Eye (tissue), 1 donor: ENCODE results near the gene UBE2E3.
"Not testable (repeated sequence)": the region's sequence is repeated elsewhere in the genome, so short reads cannot be mapped to it uniquely, and the experiment has no call there.

Experiments
- DNase-seq: peaks from one replicate; pipeline ENCODE4 v3.0.0-alpha.2; 2015

The UBE2E3 gene

GRCh38 chr2:181037922-181038321 lies 57.5 kb downstream of the UBE2E3 start:
- no peak for DNase-seq

- DNase-seq: no peak
These were observed 58.4 kb downstream of the UBE2E3 start for GRCh38 chr2:181038796-181039195.

- not testable (repeated sequence) for DNase-seq
These were observed 60.4 kb downstream of the UBE2E3 start for GRCh38 chr2:181040839-181041238.

DNA sequence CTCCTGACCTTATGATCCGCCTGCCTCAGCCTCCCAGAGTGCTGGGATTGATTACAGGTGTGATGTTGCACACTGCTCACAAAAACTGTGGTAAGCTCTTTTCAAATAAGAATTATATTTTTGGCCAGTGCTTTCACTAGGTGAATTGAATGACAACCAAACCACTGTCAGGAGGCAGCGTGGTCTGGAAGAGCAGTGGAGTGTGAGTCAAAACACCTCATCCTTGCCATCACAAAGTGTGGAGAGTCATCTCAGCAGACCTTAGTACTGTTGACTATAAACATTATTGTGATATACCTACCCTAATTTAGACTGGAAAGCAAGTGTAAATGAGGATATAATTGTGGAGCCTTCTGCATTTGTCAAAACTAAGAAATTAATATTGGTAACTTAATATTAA lies 61.3 kb downstream of the UBE2E3 start:
- DNase-seq: no peak

DNA sequence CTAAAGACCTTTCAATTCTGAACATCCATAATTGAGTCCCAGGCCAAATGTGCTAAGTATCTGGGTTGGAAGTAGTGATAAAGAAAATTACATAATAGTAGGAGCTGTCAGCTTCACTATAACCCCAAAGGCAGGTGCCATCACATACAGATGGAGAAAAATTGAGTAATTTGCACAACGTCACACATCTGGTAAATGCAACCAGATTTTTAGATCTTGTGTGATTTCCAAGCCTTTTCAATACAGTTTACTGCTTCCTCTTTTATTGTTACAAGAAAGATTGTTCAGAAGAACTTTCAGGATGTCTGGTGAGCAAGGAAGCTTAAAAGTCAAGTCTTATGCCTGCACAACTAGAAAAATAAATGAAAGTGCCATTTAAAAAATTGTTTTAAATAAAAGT lies 62.3 kb downstream of the UBE2E3 start:
- no peak for DNase-seq

GRCh38 chr2:181046833-181047232 lies 66.4 kb downstream of the UBE2E3 start:
- no peak for DNase-seq

DNA sequence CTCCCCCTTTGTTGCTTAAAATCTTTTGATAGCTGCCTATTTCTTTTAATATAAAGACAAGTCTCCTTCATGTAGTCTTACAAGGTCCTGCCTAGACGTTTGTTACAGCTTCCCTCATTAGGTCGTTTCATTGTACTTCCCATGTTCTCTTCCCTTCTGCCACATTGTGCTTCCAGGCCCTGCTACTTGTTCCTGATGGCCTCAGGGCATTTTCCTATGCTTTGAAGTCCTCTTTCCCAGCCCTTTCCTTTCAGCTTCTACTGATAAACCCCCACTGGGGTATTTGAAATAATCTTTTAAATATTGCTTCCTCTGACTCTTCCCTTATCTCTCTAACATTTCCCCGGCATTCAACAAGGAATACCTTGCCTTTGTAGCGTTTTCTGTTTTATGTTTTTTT lies 67.4 kb downstream of the UBE2E3 start:
- no peak for DNase-seq

- no peak for DNase-seq
These were observed 71.6 kb downstream of the UBE2E3 start for GRCh38 chr2:181051861-181052522.

DNA sequence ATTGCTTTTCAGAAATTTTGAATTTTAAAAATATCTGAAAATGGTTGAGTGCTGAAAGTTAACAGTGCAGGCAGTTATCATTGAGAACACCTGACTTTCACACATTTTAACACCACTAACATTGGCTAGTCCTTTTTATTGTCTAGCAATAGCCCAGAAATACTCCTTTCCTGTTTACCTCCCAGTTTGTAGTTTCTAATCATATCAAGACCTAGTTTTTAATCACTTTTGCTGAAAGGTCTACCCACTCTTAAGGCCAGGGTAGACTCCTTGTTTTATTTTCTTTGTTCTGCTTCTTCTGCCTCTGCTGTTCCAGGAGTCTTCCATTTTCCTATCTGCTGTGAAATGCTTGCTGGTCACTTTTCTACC lies 72.1 kb downstream of the UBE2E3 start:
- DNase-seq: no peak

- DNase-seq: no peak
These were observed 73.9 kb downstream of the UBE2E3 start for GRCh38 chr2:181054256-181054655.

- no peak for DNase-seq
These were observed 74.4 kb downstream of the UBE2E3 start for GRCh38 chr2:181054843-181055242.

DNA sequence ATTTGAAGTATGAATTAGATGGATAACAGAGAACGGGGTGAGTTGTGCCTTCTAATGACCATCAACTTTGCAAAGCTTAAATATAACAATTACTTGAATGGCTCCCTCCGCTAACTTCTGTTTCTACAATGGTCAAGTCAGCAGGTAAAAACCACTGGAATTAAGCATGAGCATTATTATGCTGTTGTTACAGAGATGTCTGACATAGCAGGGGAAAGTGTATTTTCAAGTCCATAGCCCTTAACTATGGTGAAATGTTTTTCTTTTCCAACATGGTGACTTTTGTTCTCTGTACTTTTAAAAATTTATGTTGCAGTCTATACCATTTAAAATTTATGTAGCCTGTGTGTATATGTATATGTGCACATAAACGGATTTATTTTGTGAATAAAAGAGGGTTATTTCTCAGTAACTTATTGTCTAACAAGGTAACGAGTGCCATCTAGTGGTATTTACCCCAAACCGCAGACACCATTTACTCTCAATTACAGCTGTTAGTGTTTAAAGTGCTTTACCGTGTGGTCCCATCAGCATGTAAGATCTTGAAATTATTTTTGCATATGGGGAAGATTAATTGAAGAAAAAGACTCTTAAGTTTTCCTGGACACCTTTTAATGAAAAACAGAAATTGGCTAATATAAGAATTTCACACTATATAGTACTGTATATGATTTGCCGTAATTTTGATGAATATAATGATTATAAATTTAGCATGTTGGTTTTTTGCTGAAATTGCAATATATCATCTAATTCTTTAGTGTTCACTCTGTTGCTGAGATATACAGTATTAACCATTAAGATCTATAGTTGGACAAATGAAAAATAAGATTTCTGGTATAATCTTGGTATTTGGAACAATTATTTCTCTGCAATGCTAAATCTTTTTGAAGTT lies 78.2 kb downstream of the UBE2E3 start:
- DNase-seq: peak; percentile 44

DNA sequence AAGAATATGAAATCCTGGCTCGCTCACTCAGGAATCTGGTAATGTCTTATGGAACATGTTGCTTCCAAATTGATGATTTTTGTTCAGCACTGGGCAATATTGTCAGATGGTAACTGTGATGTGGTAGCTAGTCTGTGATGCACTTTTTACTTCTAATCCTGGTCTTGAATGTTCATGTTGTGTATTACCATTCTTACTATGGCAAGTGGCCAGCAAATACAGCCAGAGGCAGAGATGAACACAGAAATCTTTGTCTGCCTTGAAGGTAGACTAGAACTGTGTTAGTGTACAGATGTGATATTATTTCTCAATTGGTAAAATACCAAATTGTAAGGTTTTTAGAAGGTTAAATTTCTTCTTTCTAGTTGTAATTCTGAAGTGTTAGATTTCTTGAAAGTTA lies 83.3 kb downstream of the UBE2E3 start:
- DNase-seq: no peak

- no peak for DNase-seq
These were observed 85.1 kb downstream of the UBE2E3 start for GRCh38 chr2:181065458-181065857.

DNA sequence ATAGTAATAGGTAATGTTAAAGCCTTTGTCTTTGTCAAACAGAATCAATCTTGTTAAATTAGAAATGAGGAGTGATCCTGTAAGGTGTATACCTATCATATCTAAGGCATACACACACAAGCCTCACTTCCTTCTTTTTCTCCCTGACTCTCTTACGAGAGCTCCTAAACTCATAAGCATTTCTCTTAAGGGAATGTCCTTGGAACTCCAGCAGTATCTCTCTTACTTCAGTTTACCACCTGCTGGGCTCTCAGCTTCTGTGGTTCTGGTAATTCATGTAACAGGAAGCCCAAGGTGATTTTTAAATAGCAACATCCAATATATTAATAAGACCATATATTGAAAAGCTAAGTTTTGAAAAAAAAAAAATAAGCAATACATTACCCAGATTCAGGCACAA lies 85.9 kb downstream of the UBE2E3 start:
- DNase-seq: no peak

DNA sequence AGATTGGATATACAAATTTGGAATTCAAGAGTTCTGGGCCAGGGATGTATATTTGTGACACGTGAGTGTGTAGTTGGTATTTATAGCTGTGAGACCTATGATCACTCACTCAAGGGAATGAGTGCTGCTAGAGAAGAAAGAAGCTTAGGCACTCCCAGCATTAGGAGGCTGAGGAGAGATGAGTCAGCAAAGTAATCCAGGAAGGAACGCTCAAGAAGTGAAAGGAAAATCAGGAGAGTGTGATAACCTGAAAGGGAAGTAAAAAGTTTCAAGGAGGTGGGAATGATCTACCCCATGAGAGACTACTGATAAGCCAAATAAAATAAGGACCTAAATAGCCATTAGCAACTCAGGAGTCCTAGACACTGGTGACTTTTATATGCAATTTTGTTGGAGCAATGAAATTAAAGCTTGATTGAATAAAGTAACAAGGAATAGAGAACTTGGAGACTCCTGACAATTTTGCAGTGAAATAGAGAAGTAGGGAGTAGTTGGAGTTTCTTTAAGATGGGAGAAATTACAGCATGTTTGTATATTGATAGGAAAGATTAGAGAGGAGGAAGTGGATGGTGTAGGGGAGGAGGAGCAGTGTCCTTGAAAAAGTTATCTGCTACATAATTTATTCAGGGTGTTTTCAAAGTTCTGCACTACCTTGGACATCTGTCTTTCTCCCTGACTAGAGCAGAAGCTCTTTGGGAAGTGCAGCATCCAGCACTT lies 89.9 kb downstream of the UBE2E3 start:
- DNase-seq: no peak

- DNase-seq: no peak
These were observed 90.4 kb downstream of the UBE2E3 start for GRCh38 chr2:181070836-181071200.

GRCh38 chr2:181072486-181073235 lies 92.3 kb downstream of the UBE2E3 start:
- DNase-seq: no peak

DNA sequence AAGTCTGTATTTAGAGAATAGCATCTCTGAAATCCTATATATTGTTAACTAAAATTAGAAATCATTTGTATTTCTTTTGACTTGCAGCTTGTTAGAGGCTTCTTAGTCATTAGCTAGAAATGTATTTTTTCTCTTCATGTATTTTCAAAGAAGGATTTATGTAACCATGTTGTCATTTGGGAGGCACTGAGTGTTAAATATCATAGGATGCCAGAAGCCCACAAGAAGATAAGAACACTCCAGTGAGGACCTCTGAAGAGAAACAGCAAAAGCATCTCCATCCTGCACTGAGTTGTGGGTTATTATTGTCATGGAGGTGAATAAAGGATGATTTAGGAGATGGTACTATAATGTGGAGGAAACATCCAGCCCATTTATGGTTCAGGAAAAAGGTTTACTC lies 93.5 kb downstream of the UBE2E3 start:
- no peak for DNase-seq

GRCh38 chr2:181074457-181074856 lies 94.1 kb downstream of the UBE2E3 start:
- no peak for DNase-seq

DNA sequence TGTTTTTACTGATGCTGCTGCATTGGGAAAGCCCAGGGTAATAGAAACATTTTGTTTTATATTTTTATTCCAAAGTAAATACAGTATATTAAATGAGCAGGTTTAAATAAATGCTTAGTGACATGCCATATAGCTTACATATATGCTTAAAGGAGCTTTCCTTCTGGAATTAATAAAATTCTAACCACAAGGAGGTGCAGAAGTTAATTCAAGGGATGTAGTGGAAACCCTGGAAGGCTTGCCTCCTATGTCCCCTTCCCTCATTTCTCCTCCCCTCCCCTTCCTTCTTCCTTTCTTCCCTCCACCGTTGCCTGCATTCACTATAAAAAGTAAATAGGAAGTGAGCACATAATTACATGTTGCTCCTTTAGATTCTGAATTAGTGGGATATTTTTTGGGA lies 96.3 kb downstream of the UBE2E3 start:
- no peak for DNase-seq

DNA sequence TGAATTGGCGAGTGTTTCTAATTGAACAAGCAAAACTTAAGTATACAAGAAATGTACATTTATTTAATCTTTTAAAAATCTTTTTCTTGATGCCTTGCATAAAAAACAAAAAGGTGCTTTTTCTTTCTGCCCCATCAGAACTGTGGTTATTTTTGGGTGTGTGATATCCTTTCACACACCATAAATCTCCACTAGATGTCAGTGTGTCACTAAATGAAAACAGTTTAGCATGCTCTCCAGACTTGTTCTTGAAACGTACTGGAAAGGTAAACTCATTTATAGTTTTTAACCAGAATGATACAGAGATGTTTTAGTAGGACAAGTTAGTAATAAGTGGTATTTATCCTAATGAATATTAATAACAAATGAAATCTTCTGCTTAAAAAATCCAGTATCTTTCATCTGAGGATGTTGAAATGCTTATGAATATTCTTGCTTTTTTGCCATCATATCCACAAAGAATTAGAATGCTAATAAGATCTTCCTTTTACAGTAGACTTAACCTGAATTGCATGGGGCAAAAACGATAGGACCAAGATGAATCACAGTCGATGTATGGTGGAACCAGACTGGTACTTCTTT lies 96.8 kb downstream of the UBE2E3 start:
- peak; percentile 77 for DNase-seq

GRCh38 chr2:181083140-181083539 lies 102.7 kb downstream of the UBE2E3 start:
- no peak for DNase-seq
